GM18498 (cell line): ENCODE measurements around the gene WHAMM.
A peak's percentile ranks its signal among the peaks of the same experiment; 100 is the strongest.
"Not testable (repeated sequence)": the region's sequence is repeated elsewhere in the genome, so short reads cannot be mapped to it uniquely, and the experiment has no call there.

Experiments
- ATAC-seq: cut with Tn5 transposase; IDR thresholded peaks from one replicate; pipeline ENCODE4 v1.9.1; 2021; ENCODE audit warnings: mild to moderate bottlenecking, moderate library complexity; ENCODE audit not compliant: unreplicated experiment

Gene WHAMM, protein sequence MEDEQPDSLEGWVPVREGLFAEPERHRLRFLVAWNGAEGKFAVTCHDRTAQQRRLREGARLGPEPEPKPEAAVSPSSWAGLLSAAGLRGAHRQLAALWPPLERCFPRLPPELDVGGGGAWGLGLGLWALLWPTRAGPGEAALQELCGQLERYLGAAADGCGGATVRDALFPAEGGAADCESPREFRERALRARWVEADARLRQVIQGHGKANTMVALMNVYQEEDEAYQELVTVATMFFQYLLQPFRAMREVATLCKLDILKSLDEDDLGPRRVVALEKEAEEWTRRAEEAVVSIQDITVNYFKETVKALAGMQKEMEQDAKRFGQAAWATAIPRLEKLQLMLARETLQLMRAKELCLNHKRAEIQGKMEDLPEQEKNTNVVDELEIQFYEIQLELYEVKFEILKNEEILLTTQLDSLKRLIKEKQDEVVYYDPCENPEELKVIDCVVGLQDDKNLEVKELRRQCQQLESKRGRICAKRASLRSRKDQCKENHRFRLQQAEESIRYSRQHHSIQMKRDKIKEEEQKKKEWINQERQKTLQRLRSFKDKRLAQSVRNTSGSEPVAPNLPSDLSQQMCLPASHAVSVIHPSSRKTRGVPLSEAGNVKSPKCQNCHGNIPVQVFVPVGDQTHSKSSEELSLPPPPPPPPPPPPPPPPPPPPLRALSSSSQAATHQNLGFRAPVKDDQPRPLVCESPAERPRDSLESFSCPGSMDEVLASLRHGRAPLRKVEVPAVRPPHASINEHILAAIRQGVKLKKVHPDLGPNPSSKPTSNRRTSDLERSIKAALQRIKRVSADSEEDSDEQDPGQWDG

GRCh38 chr15:82809308-82810060 is at the start of gene WHAMM:
WHAMM (plus strand) TSS chr15:82809628; CDS start chr15:82809727, 99 bp downstream.
- ATAC-seq, result peak; percentile 82

DNA sequence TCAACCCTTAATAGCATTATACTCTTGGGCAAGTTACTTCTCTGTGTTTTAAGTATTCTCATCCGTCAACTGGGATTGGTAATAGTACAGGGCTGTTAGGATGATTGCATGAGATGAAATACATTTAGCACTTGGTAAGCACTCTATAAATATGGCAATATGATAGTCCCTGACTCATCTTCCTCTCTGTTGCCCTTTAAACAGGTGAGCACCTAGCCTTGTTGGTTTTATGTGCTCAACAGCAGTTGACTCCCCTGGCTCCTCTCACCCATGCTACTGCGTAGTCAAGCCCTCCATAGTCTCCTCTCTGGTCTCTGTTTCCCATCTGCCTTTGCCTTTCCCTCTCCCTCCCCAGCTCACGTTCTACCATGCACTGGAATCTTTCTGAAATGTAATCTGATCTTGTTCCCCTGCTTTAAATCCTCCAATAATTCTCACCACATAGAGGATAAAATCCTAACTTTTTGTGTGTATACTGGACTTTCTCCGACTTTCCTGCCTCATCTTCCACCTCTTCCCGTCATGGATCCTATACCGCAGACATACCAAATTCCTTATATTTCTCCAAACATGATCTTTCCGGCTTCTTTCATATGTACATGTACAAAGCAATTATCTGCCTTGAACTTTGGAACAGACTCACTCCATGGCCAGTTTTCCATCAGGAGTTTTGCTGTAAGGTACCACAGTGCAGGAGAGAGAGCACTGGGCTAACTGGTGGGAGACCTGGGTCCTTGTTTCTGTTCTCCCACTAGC is 45.9 kb upstream of the WHAMM start:
- ATAC-seq, result no peak

GRCh38 chr15:82764117-82764490 is 45.3 kb upstream of the WHAMM start:
- no peak for ATAC-seq

GRCh38 chr15:82764740-82765139 is 44.7 kb upstream of the WHAMM start:
- no peak for ATAC-seq

- not testable (repeated sequence) for ATAC-seq
Observed at GRCh38 chr15:82766201-82766600, 43.2 kb upstream of the WHAMM start.

- ATAC-seq, result no peak
Observed at GRCh38 chr15:82767163-82767829, 42.1 kb upstream of the WHAMM start.

GRCh38 chr15:82768414-82769054 is 40.9 kb upstream of the WHAMM start:
- no peak for ATAC-seq

DNA sequence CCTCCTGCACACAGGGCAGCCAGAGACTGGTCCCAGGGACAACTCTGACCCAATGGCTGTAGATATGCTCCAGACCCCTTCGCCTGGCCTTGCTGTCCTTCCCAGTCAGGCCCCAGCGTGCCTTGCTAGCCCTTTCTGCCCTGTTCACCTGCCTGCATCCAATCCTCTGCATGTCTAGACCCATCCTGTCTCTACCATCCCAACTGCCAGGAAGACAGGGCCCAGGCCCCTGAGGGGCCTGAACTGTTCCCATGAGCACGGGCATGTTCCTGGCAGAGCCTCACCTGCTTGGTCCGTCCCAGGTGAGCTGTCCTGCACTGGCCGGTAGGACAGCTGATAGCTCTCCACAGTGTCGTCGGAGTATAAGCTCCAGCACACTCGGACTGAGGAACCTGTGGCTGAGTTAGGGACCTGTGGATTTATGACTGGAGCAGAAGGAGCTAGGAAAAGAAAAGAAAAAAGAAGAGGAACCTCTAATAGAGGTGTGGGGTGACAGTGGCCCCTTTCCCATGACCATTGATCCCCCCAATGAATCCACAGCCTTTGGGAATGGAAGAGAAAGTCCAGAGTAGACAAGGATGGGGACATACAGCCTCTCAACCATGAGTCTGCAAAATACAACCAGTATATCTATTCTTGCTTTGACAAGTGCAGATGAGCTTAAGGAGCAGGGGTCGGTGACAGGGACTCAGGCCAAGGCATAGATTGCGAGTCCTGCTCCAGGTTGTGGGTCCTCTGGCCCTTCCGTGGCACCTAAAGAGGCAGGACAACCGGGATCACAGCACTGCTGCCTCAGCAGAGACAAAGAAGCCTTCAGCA is 37.4 kb upstream of the WHAMM start:
- ATAC-seq, result no peak

DNA sequence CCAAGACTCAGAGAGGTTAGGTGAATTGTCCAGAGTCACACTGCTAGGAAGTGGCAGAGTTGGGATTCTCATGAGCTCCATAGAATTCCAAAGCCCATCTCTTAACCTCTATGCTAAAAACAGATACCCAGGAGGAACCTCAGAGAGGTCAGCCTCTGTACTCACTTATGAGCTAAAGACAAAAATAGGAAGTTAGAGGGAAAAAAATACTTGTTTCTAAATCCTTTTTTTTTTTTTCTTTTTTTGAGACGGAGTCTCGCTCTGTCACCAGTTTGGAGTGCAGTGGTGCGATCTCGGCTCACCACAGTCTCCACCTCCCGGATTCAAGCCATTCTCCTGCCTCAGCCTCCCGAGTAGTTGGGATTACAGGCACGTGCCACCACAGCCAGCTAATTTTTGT is 34.9 kb upstream of the WHAMM start:
- no peak for ATAC-seq

DNA sequence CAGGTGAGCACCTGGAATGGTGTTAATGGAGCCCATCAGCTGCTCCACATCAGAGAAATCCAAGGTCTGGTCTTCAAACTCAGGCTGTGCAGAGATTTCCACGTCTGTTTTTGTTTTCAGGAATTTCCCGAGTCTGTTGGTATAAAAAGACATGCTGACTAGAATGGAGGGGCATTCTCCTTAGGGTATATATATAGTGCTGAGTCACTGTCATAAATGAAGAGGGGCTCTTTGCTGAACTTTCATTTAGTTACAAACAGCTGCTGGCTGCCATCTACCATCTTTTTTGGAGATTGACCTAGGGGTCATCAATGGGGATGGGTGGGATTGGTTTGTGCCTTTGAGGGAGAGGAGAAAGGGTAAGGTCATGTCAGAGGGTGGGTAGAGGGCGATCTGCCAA is 30.7 kb upstream of the WHAMM start:
- no peak for ATAC-seq

GRCh38 chr15:82781349-82781748 is 28.1 kb upstream of the WHAMM start:
- ATAC-seq, result no peak

- ATAC-seq, result no peak
Observed at GRCh38 chr15:82788496-82788895, 20.9 kb upstream of the WHAMM start.

- ATAC-seq, result no peak
Observed at GRCh38 chr15:82789491-82789890, 19.9 kb upstream of the WHAMM start.

GRCh38 chr15:82790321-82790720 is 19.1 kb upstream of the WHAMM start:
- ATAC-seq, result no peak

GRCh38 chr15:82792068-82792467 is 17.4 kb upstream of the WHAMM start:
- ATAC-seq, result no peak

- ATAC-seq, result no peak
Observed at GRCh38 chr15:82793737-82794136, 15.7 kb upstream of the WHAMM start.

- ATAC-seq, result no peak
Observed at GRCh38 chr15:82798104-82798503, 11.3 kb upstream of the WHAMM start.

DNA sequence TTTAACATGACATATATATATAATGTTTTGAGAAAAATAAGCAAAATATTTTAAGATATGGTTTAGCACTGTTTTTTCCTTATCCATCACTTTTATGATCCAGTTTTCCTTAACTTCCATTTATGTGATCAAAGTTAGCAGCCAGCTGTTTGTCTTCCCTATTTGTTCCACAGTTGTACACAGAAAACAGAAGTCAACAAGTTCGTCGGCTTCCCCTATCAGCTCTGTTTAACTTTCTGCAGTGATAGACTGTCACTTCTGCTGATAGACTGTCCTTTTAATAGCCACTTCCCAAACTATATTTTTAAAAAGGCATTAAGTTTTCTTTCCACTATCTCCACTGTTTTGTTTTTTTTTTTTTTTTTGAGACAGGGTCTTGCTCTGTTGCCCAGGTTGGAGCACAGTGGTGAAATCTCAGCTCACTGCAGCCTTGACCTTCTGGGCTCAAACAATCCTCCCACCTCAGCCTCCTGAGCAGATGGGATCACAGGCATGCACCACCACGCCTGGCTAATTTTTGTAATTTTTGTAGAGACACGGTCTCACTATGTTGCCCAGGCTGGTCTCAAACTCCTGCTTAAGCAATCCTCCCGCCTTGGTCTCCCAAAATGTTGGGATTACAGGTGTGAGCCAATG is 10.8 kb upstream of the WHAMM start:
- ATAC-seq, result no peak
